ENCODE results near the gene PITPNC1.
"Not testable (repeated sequence)": the region's sequence is repeated elsewhere in the genome, so short reads cannot be mapped to it uniquely, and the experiment has no call there.

The PITPNC1 gene

GRCh38 chr17:67708378-67708777 lies 331.3 kb downstream of the PITPNC1 start:
- DNase-seq = no peak

DNA sequence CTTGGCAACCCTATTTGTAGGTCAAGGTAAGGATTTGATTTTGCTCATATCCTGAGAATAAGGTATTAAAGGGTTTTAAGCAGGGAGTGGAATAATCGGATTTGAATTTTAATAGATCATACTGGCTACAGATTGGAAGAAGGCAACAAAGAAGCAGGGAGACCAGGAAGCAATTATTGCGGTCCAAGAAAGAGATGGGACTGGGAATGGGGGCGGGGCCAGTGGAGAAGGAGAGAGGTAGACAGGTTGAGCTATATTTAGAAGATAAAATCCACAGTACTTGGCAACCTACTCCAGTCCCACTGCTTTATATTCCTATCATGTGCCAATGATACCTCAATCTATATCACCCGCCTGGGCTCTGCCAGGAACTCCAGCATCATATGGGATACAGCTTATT lies 334.8 kb downstream of the PITPNC1 start:
- DNase-seq = no peak

GRCh38 chr17:67712375-67712774 lies 335.3 kb downstream of the PITPNC1 start:
- no peak for DNase-seq

- no peak for DNase-seq
Measured at GRCh38 chr17:67713169-67713568, 336.1 kb downstream of the PITPNC1 start.

- no peak for DNase-seq
Measured at GRCh38 chr17:67716405-67716798, 339.3 kb downstream of the PITPNC1 start.

DNA sequence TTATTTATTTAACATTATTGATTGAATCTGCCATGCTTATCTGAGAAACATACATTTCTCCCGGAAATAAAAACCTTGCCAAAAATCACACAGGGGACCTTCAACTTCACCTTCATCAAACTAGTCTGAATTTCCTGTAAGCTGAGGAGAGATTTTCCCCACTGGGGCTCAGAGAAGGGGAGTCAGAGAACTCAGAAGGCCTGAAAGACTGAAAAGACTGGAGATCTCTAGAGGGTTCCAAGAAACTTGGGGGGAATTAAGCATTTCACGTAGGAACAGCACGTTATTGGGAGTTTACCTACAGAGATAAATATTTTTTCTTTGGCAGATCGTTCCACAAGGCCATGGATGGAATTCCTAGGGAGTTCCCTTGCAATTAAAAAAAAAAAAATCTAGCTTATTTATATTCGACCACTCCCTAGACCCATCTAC lies 340.1 kb downstream of the PITPNC1 start:
- DNase-seq = no peak

- peak; percentile 99 for DNase-seq
Measured at GRCh38 chr17:67717624-67718324, 340.7 kb downstream of the PITPNC1 start, which contains the start of gene NOL11. Gene NOL11 (plus strand): TSS chr17:67717936. CDS start chr17:67717948, 12 bp downstream.

DNA sequence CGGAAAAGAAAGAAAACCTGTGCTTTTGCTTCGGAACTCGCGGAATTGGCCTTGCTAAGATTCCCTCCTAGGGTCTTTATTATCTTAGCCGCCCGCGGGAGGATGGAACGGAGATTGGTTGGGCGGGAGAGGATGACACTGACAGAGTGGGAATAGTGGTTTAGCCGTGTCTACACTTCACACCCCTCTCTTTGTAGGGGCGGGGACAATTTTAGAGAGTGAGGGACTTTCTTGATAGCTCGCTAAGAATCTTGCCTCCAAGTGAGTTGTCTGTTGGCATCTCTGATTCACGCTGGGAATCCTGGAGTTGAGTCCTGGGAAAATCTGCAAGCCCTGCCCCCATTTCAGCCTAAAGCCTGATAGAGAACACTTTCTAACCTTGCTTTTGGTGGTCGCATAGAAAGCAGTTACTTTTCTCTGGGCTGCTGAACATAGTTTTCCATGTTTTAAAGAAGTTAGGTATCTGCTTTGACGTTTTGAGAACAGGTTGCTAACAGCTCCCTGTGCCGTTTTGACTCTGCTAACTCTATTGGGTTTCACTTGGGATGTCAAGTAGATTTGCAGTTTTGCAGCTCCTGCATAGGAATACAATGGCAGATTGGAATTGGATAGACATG lies 341.4 kb downstream of the PITPNC1 start:
- DNase-seq = no peak

DNA sequence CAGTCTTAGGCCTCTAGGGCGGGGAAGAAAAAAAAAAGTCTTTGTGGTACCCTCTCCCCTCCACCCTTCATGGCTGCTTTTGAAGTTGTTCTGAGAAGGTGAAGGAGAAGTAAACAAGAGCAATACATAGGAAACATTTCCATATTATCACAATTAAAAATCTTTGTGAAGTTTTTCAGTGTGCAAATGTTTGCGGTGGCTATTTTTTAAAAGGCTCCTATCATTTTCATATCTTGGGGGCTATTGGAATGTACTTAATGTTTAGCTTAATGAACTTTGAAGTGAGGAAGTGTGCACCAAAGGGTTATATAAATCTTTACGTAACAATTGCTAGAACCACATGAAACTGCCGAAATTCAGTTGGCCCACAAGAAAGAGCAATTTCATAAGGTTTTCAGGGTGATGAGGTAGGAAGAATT lies 348.3 kb downstream of the PITPNC1 start:
- DNase-seq = no peak

- no peak for DNase-seq
Measured at GRCh38 chr17:67725807-67726206, 348.7 kb downstream of the PITPNC1 start.

- DNase-seq = not testable (repeated sequence)
Measured at GRCh38 chr17:67727152-67728039, 350.3 kb downstream of the PITPNC1 start.

GRCh38 chr17:67729903-67730302 lies 352.8 kb downstream of the PITPNC1 start:
- DNase-seq = no peak

GRCh38 chr17:67730731-67731130 lies 353.6 kb downstream of the PITPNC1 start:
- no peak for DNase-seq

DNA sequence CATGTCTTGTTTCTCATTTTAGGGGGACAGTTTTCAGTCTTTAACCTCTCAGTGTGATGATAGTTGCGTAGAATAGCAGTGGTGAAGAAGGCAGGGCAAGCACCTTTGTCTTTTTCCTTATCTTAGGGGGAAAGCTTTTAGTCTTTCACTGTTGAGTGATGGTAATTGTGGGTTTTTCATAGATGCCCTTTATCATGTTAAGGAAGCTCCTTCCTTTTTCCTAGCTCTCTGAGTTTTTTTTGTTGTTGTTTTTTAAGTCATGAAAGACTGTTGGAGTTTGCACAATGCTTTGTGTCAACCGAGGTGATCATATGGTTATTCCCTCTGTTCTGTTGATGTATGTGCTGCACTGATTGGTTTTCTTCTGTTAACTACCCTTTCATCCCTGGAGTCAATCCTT lies 356.4 kb downstream of the PITPNC1 start:
- DNase-seq = no peak

DNA sequence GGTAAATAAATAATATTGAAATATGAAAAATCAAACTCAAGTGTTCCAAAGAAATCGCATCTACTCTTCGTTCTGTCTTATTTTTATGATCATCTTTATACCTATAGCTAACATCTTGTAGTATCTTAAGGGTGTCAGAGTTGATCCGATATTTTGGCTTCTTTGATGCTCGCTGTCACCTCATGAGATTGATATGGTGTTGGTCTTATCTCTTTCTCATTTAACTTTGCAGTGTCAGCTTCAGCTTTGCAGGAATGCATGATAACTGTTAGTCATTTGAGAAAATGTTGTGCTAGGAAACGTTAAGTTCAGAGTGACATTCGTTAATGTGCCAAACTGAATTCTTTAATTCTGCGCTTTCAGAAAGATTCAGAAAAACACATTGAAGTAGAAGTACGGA lies 360.1 kb downstream of the PITPNC1 start:
- no peak for DNase-seq

- DNase-seq = no peak
Measured at GRCh38 chr17:67742025-67742424, 364.9 kb downstream of the PITPNC1 start.

Measured in activated CD8-positive, alpha-beta memory T cell treated with anti-CD3 and anti-CD28 coated beads, Interleukin-2, amount 50 U/mL, for 48 hours (primary cell).